Motor neuron (in vitro differentiated cells): ENCODE data around the gene MUC2. TPM values are rescaled to one million over a fixed set of nuclear protein-coding genes. Genes with fewer than 3 reads are reported as not detected.

ENCODE experiments used
- ATAC-seq, 8 experiments: fragments of 200-7000 bp; cut with Tn5 transposase; replicated peaks in 6 of 8; 2 replicates each; pipeline ENCODE4 v1.8.0; 2021; ENCODE audit warnings: mild to moderate bottlenecking in 8 of 8, moderate library complexity in 8 of 8
- H3K27ac ChIP-seq, 2 donors: fragments of 250-450 bp; sonication (Bioruptor Pico); 2 replicates each; pipeline ENCODE4 v1.9.0; 2021; ENCODE audit warnings: antibody characterized with exemption in 2 of 2, mild to moderate bottlenecking in 2 of 2, moderate library complexity in 1 of 2
- H3K4me1 ChIP-seq, 2 donors: fragments of 250-450 bp; sonication (Bioruptor Pico); replicated peaks in 1 of 2; 2 replicates each; pipeline ENCODE4 v1.6.1; 2021; ENCODE audit warnings: antibody characterized with exemption in 2 of 2, mild to moderate bottlenecking in 2 of 2, moderate library complexity in 1 of 2
- H3K4me3 ChIP-seq, 5 donors: fragments of 250-450 bp; sonication (Bioruptor Pico); 2 replicates each; pipeline ENCODE4 v1.9.0; 2021; ENCODE audit warnings: antibody characterized with exemption in 5 of 5, mild to moderate bottlenecking in 5 of 5, moderate library complexity in 4 of 5
- WGBS, 10 experiments: fragments of 450-650 bp; shearing (Covaris generic); methylation state at CpG; one replicate each; pipeline ENCODE4 v1.0.0; 2022; 5-methylcytosine and 5-hydroxymethylcytosine counted together
- in situ Hi-C, 9 experiments: fragments of 400-800 bp; cut with MboI; loops; one replicate each; pipeline ENCODE4 v1.15.0; 2021; ENCODE audit warnings: low sequenced_read_pairs in 9 of 9, low pct_unique_long_range_greater_than_20kb in 2 of 9; ENCODE audit not compliant: unreplicated experiment in 9 of 9
- total RNA-seq, 8 experiments: library from RNA; unstranded; fragments of 300-600 nt; gene quantifications; 2 replicates each; pipeline versions ENCODE4 v1.2.3 to v1.2.4, GENCODE V29; 2022

MUC2 gene
- total RNA-seq, 8 experiments from 2014 or later, result 0.05 to 2.3 (median 0.67) TPM; not detected in 1

DNA sequence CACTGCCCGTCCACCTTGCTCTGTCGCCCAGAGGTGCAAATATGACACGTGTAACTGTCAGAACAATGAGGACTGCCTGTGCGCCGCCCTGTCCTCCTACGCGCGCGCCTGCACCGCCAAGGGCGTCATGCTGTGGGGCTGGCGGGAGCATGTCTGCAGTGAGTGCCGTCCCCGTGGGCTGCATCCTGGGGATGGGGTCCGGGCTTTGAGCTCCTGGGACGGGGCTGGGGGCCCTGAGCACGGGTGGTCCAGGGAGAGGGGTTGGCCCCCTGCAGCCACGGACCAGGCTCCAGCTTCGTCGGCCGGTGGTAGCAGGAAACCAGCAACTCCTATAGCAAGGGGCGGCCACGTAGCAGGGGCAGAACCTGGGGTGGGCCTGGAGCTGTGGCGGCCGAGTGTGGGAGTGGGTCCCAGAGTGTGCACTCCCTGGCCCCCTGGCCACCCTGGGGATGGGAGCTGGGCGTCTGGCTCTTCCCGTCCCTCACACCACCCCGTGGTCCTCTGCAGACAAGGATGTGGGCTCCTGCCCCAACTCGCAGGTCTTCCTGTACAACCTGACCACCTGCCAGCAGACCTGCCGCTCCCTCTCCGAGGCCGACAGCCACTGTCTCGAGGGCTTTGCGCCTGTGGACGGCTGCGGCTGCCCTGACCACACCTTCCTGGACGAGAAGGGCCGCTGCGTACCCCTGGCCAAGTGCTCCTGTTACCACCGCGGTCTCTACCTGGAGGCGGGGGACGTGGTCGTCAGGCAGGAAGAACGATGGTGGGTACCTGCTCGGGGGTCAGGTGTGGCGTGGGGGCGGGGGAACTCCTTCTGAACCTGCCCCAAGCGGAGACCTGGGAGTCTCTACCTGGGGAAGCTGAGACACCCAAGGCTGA, 10.1 kb downstream of the MUC2 start:
- in situ Hi-C loops, result no loop called here
- ATAC-seq, result no peak
- WGBS, 10 experiments, result 100% methylated on average over 1 of the region's 49 CpGs; no CpG with 5 or more reads in 8 of the 10 experiments
- no peaks in the 10 kb centered on the region for H3K4me1 ChIP-seq
- no peak overlapping the region for H3K4me3 ChIP-seq
- H3K27ac ChIP-seq, result no peak overlapping the region

- no CpG with 5 or more reads among the region's 26 CpGs for WGBS, 10 experiments
- in situ Hi-C loops, result no loop called here
- H3K4me1 ChIP-seq, result no peaks in the 10 kb centered on the region
- ATAC-seq, result no peak
- no peak overlapping the region for H3K4me3 ChIP-seq
- no peak overlapping the region for H3K27ac ChIP-seq
Measured at GRCh38 chr11:1085440-1086170, 10.9 kb downstream of the MUC2 start.

- no peak overlapping the region for H3K27ac ChIP-seq
- ATAC-seq, result no peak
- WGBS, 10 experiments, result 62 to 78% (median 69%) methylated on average over 2 to 9 of the region's 31 CpGs; no CpG with 5 or more reads in 6 of the 10 experiments
- no peak overlapping the region for H3K4me3 ChIP-seq
- H3K4me1 ChIP-seq, result no peaks in the 10 kb centered on the region
- in situ Hi-C loops, result no loop called here
Measured at GRCh38 chr11:1086171-1087102, 11.8 kb downstream of the MUC2 start.

DNA sequence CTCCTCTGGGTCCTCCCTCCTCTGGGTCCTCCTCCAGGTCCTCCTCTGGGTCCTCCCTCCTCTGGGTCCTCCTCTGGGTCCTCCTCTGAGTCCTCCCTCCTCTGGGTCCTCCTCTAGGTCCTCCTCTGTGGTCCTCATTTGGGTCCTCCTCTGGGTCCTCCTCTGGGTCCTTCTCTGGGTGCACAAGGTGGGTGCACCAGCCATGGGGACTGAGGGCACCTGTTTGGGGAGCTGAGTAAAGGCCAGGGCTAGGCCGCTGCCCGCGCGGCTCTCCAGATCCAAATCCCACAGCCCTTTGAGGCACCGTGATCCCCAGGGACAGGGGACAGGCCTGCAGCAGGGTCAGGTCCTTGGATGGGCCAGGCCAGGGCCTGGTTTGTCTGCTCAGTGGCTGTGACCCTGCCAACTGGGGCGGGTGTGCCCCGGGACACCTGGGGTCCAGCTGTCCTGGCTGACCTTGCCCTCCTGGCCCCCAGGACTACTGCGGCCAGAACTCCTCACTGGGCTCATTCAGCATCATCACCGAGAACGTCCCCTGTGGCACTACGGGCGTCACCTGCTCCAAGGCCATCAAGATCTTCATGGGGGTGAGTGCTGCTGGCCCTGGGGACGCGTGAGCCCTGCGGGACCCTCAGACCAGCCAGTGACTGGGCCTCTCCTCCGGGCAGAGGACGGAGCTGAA, 12.7 kb downstream of the MUC2 start:
- ATAC-seq, result no peak
- H3K4me3 ChIP-seq, result no peak overlapping the region
- in situ Hi-C loops, result no loop called here
- H3K27ac ChIP-seq, result no peak overlapping the region
- no peaks in the 10 kb centered on the region for H3K4me1 ChIP-seq
- WGBS, 10 experiments, result 93 to 100% (median 97%) methylated on average over 2 to 6 of the region's 17 CpGs; no CpG with 5 or more reads in 7 of the 10 experiments

DNA sequence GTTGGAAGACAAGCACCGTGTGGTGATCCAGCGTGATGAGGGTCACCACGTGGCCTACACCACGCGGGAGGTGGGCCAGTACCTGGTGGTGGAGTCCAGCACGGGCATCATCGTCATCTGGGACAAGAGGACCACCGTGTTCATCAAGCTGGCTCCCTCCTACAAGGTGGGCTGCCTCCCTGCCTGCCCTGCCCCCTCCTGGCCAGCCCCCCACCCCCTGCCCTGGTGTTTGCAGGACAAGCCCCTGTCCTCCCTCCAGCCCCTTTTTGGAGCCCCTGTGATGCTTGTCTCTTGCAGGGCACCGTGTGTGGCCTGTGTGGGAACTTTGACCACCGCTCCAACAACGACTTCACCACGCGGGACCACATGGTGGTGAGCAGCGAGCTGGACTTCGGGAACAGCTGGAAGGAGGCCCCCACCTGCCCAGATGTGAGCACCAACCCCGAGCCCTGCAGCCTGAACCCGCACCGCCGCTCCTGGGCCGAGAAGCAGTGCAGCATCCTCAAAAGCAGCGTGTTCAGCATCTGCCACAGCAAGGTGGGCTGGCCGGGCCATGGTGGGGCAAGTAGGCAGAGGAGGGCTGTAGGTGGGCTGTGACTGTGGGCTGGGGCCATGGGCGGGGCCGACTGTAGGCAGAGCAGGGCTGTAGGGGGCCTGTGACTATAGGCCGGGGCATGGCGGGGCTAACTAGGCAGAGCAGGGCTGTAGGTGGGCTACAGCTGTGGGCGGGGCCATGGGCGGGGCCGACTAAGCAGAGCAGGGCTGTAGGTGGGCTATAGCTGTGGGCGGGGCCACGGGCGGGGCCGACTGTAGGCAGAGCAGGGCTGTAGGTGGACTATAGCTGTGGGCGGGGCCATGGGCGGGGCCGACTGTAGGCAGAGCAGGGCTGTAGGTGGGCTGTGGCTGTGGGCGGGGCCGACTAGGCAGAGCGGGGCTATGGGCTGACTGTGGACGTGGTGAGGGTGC, 13.6 kb downstream of the MUC2 start:
- Histone ChIP-seq H3K4me3 (no peak overlapping the region), H3K27ac (no peak overlapping the region), H3K4me1 (no peaks in the 10 kb centered on the region)
- in situ Hi-C loops, result no loop called here
- ATAC-seq, result peak in 3 of 8 experiments; percentile 25 to 36 (median 31)
- no CpG with 5 or more reads among the region's 40 CpGs for WGBS, 10 experiments

DNA sequence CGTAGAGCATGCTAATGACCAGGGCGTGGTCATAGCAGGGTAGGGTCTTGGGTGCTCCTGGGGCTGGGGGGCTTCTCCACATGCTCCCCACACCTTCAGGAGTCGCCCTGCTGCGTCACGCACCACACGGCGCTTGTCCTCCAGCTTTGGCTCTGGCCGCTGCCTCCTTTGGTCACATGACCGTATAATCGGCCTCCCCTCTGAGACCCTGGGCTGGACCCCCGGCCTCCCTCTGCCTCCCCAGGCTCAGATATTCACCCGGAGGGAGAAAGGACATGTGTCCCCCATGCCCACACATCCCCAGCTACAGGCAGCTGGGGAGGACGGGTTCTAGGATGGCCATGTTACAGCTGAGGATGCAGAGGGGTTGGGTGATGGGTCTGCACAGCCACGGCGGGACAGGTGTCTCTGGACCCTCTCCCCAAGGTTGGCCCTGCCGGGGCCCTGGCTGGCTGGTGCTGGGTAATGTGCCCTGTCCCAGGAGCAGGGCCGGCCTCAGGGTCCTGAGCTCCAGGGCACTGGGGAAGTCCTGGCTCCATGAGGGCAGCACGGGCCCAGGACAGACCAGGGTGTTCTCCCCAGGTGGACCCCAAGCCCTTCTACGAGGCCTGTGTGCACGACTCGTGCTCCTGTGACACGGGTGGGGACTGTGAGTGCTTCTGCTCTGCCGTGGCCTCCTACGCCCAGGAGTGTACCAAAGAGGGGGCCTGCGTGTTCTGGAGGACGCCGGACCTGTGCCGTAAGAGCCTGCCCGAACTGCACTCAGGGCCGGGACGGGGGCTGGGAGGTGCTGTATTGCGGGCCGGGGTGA, 14.5 kb downstream of the MUC2 start:
- Histone ChIP-seq H3K4me3 (no peak overlapping the region), H3K4me1 (no peaks in the 10 kb centered on the region), H3K27ac (no peak overlapping the region)
- 80 to 90% (median 86%) methylated on average over 1 to 8 of the region's 33 CpGs; no CpG with 5 or more reads in 7 of the 10 experiments for WGBS, 10 experiments
- in situ Hi-C loops, result no loop called here
- no peak for ATAC-seq

GRCh38 chr11:1089738-1090599, 15.3 kb downstream of the MUC2 start:
- 100% methylated on average over 1 of the region's 31 CpGs; no CpG with 5 or more reads in 9 of the 10 experiments for WGBS, 10 experiments
- no peak overlapping the region for H3K27ac ChIP-seq
- in situ Hi-C loops, result no loop called here
- H3K4me3 ChIP-seq, result no peak overlapping the region
- no peak for ATAC-seq
- H3K4me1 ChIP-seq, result no peaks in the 10 kb centered on the region

DNA sequence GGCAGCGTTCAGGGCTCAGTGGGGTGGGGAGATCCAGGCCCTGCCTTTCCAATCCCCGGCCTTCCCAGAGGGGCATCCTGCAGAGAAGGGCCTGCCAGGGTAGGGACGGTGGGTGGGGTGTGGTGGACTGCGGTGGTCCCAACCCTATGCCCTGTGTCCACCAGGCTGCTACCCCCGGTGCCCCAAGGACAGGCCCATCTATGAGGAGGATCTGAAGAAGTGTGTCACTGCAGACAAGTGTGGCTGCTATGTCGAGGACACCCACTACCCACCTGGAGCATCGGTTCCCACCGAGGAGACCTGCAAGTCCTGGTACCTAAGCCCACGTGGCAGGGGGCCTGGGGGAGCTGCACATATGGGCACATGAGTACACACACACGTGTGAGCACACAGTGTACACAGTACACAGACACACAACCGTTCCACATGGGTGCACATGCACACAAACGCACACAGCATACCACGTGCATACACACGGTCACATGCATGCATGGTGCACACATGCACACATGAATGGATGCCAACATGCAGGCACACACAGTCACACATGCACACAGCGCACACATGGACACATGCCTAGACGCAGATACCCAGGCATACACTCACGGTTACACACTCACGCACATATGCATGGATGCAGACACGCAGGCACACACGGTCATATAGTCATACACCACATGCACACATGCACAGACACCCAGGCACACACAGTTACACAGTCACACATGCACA, 16.1 kb downstream of the MUC2 start:
- Histone ChIP-seq H3K27ac (no peak overlapping the region), H3K4me3 (no peak overlapping the region), H3K4me1 (no peaks in the 10 kb centered on the region)
- ATAC-seq, result no peak
- 40 to 100% (median 90%) methylated on average over 2 to 8 of the region's 20 CpGs; no CpG with 5 or more reads in 5 of the 10 experiments for WGBS, 10 experiments
- in situ Hi-C loops, result no loop called here

DNA sequence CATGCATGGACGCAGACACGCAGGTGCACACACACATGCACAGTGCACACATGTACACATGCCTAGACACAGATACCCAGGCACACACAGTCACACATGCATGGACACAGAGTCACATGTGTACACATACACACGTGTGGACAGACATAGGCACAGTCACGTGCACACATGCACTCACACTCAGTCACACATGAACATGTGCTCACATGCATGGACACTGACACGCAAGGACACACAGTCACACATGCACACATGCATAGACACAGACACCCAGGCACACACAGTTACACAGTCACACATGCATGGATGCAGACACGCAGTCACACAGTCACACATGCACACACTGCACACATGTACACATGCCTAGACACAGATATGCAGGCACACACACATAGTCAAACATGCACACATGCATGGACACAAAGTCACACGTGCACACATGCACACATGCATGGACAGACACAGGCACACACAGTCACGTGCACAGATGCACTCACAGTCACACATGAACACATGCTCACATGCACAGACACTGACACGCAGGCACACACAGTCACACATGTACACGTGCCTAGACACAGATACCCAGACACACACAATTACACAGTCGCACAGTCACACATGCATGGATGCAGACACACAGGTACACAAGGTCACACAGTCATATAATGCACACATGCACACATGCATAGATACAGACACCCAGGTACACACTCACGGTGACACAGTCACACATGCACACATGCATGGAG, 16.8 kb downstream of the MUC2 start:
- in situ Hi-C loops, result no loop called here
- no peak for ATAC-seq
- no peaks in the 10 kb centered on the region for H3K4me1 ChIP-seq
- 17 to 100% (median 80%) methylated on average over 1 to 7 of the region's 12 CpGs; no CpG with 5 or more reads in 2 of the 10 experiments for WGBS, 10 experiments
- no peak overlapping the region for H3K4me3 ChIP-seq
- no peak overlapping the region for H3K27ac ChIP-seq
